ENCODE results near the gene PER1. TPM values are rescaled to one million over a fixed set of nuclear protein-coding genes. Genes with fewer than 3 reads are reported as not detected.

Gene PER1
- total RNA-seq, 4 donors from 2014 or later, result 105 to 263 (median 164) TPM

DNA sequence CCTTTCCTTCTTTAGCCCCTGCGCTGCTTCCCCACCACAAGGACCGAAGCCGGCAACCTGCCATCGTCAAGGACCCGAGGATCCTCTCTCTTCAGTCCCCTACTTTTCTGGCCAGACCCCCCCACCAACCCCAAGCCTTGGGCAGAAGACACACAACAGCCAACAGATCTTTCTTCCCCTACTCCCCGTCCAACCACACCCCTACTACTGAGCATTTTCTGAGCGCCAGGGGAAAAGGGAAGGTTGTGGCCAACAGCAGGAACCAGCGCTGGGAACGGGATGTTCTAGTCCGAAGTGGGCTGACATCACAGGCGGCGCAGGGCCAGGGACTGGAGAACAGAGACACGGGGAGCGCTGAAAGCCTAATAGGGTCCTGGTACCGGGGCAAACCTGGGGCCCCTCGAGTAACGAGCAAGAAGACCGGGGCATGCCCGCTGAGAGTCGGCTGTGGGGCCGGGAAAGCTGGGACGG lies 528 bp downstream of the PER1 start:
- Histone ChIP-seq H3K27ac (peak overlapping the region; percentile 98 to 100 (median 100)), H3K4me3 (peak overlapping the region; percentile 69 to 97 (median 84)), H3K36me3 (peaks cover 11 to 56% of the 10 kb centered on the region in 2 donors), H3K27me3 (no peaks in the 10 kb centered on the region), H3K4me1 (peaks cover 46 to 48% of the 10 kb centered on the region in 2 donors), H3K9me3 (no peaks in the 10 kb centered on the region)
- TF ChIP-seq, protein P1, sequence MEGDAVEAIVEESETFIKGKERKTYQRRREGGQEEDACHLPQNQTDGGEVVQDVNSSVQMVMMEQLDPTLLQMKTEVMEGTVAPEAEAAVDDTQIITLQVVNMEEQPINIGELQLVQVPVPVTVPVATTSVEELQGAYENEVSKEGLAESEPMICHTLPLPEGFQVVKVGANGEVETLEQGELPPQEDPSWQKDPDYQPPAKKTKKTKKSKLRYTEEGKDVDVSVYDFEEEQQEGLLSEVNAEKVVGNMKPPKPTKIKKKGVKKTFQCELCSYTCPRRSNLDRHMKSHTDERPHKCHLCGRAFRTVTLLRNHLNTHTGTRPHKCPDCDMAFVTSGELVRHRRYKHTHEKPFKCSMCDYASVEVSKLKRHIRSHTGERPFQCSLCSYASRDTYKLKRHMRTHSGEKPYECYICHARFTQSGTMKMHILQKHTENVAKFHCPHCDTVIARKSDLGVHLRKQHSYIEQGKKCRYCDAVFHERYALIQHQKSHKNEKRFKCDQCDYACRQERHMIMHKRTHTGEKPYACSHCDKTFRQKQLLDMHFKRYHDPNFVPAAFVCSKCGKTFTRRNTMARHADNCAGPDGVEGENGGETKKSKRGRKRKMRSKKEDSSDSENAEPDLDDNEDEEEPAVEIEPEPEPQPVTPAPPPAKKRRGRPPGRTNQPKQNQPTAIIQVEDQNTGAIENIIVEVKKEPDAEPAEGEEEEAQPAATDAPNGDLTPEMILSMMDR (IDR thresholded peaks at IDR 0.05 in 4 of 5, conservative IDR thresholded peaks at IDR 0.05 in 1 of 5), result no peak
- TF ChIP-seq POLR2A (IDR thresholded peaks at IDR 0.05), result no peak
- in situ Hi-C loops (cut with MboI; ENCODE audit: low sequenced_read_pairs in 4 of 4), result loop anchor here in 1 of 4 donors (5.0 kb wide), 1 partner anchor 309 kb away; no protein-coding TSS in a partner anchor
- DNase-seq, result peak; percentile 93 to 97
- intact Hi-C loops (cut with DNase I; ENCODE audit: low total_unique reads), result loop anchor here (5.0 to 10.0 kb wide), 4 partner anchors 309 to 909 kb away; partner anchors contain the start of genes CD68, GABARAP and SLC2A4
- peak; percentile 19 to 21 for ATAC-seq

DNA sequence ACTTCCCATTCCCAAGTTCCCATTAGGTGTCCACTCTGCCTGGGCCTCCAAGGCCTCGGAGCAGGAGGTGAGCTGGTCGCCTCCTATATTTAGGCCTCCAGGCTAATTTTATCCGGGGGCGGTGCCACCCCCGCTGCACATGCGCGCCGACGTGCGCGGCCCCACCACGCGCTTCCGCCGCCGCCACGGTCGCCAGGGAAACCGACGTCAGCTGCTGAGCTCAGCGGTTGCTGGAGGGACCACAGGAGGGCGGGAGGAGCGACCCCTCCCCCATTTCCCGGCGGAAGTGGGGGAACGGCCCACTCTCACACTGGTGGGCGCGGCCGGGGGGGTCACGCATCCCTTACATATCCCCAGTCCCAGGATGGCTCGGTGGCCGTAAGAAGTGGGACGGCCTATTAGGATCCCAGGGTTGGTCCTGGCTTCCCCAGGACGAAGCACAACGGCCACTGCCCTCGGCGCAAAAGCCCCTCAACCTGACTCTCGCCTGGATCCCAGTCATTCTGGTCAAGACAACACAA lies 1.0 kb downstream of the PER1 start:
- in situ Hi-C loops (cut with MboI; ENCODE audit: low sequenced_read_pairs in 4 of 4), result loop anchor here in 1 of 4 donors (5.0 kb wide), 1 partner anchor 309 kb away; no protein-coding TSS in a partner anchor
- no peaks in the 10 kb centered on the region for H3K9me3 ChIP-seq
- no peaks in the 10 kb centered on the region for H3K27me3 ChIP-seq
- H3K4me3 ChIP-seq, result peak overlapping the region; percentile 69 to 97 (median 84)
- TF ChIP-seq POLR2A (IDR thresholded peaks at IDR 0.05), result peak; percentile 91 to 95
- TF ChIP-seq, protein P1 (IDR thresholded peaks at IDR 0.05 in 4 of 5, conservative IDR thresholded peaks at IDR 0.05 in 1 of 5), result peak in 2 of 5 experiments; percentile 21 to 26
- intact Hi-C loops (cut with DNase I; ENCODE audit: low total_unique reads), result loop anchor here (5.0 to 10.0 kb wide), 4 partner anchors 309 to 909 kb away; partner anchors contain the start of genes CD68, GABARAP and SLC2A4
- DNase-seq (peak; percentile 92 to 94), ATAC-seq (peak; percentile 31 to 35)
- H3K27ac ChIP-seq, result peak overlapping the region; percentile 98 to 100 (median 100)
- peaks cover 51 to 53% of the 10 kb centered on the region in 2 donors for H3K4me1 ChIP-seq
- H3K36me3 ChIP-seq, result peaks cover 14 to 61% of the 10 kb centered on the region in 2 donors

DNA sequence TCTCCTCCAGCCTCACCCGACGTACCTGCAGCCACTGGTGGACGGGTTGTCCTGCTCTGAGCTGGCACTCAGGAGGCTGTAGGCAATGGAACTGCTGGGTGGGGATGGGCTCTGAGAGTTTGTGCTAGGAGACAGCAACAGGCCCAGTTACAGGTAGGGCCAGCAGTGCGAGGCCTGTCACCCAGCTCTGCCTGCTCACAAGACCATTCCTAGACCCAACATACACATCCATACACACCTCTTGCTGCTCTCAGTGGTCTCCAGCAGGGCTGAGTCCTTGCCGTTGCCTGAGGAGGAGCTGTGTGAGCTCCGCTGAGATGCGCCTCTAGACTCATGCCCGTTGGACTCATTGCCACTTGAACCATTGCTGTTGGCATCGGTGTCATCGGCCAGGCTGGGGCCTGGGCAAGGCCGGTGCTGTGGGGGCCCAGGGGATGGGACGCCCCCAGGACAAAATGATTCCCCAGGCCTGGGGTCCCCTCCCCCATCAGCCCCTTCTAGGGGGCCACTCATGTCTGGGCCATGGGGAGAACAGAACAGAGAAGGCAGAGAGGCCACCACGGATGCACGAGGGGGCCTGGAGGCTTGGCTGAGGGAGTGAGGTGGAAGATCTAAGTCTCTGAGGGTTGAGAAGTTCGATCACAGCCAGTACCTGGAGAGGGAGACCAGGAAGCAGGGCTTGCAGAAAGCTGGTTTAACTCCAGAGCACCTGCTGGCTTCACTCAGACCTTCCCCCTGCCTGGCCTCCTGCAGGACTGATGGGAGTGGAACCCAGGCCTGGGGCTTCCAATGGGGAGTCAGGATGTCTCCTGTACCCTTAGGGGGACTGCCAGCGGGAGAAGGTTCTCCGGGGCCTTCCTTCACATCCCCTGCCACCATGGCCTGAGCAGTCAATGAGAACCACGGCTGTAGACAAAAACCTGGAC lies 1.7 kb downstream of the PER1 start:
- H3K4me3 ChIP-seq, result peak overlapping the region; percentile 69 to 97 (median 84)
- no peak for ATAC-seq
- intact Hi-C loops (cut with DNase I; ENCODE audit: low total_unique reads), result loop anchor here (1.0 to 10.0 kb wide), 5 partner anchors 9 to 908 kb away; partner anchors contain the start of genes CD68, GABARAP and SLC2A4
- H3K9me3 ChIP-seq, result no peaks in the 10 kb centered on the region
- H3K27me3 ChIP-seq, result no peaks in the 10 kb centered on the region
- peak overlapping the region; percentile 98 to 100 (median 100) for H3K27ac ChIP-seq
- peaks cover 21 to 68% of the 10 kb centered on the region in 2 donors for H3K36me3 ChIP-seq
- TF ChIP-seq POLR2A (IDR thresholded peaks at IDR 0.05), result no peak
- TF ChIP-seq, protein P1 (IDR thresholded peaks at IDR 0.05 in 4 of 5, conservative IDR thresholded peaks at IDR 0.05 in 1 of 5), result no peak
- in situ Hi-C loops (cut with MboI; ENCODE audit: low sequenced_read_pairs in 4 of 4), result loop anchor here in 1 of 4 donors (5.0 kb wide), 1 partner anchor 308 kb away; no protein-coding TSS in a partner anchor
- no peak for DNase-seq
- peaks cover 55 to 58% of the 10 kb centered on the region in 2 donors for H3K4me1 ChIP-seq

DNA sequence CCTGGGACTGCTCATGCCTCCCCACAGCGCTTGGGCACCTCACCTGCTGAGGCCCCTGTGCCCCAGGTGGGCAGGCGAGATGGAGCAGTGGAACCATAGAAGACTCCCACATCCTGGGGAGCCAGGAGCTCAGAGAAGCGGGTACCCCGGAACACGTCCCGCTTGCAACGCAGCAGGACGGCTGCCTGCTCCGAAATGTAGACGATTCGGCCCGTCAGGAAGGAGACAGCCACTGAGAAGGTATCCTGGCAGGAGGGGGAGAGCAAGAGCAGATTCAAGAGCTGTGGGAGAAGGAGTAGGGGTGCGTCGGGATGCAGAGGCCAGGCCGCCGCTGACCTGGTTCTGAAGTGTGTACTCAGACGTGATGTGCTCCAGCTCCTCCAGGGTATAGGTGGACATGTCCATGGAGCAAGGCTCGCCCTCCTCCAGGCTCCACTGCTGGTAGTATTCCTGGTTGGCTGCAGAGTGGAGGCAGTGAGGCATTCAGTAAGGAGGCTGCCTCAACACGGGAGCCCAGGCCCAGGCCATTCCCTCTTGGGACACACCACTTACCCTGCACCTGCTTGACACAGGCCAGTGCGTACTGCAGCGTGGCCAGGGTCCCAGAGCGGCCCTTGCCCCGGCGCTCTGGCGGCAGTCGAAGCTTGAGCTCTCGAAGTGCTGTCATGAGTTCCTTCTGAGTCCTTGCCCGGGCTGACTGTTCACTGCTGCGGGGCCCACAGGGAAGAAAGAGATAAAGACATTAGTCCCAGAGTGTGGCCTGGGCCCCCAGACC lies 2.6 kb downstream of the PER1 start:
- ATAC-seq (no peak), DNase-seq (no peak)
- Histone ChIP-seq H3K36me3 (peaks cover 21 to 77% of the 10 kb centered on the region in 2 donors), H3K9me3 (no peaks in the 10 kb centered on the region), H3K4me3 (peak overlapping the region in 3 of 4 donors; percentile 72 to 97 (median 97)), H3K27ac (peak overlapping the region; percentile 98 to 100 (median 100)), H3K4me1 (peaks cover 55 to 58% of the 10 kb centered on the region in 2 donors), H3K27me3 (no peaks in the 10 kb centered on the region)
- TF ChIP-seq POLR2A (IDR thresholded peaks at IDR 0.05), result no peak
- TF ChIP-seq, protein P1 (IDR thresholded peaks at IDR 0.05 in 4 of 5, conservative IDR thresholded peaks at IDR 0.05 in 1 of 5), result no peak
- in situ Hi-C loops (cut with MboI; ENCODE audit: low sequenced_read_pairs in 4 of 4), result loop anchor here in 1 of 4 donors (5.0 kb wide), 1 partner anchor 307 kb away; no protein-coding TSS in a partner anchor
- intact Hi-C loops (cut with DNase I; ENCODE audit: low total_unique reads), result loop anchor here (1.0 to 10.0 kb wide), 5 partner anchors 8 to 907 kb away; partner anchors contain the start of genes CD68, GABARAP and SLC2A4

Data from gastrocnemius medialis (tissue), 4 donors.